GM21723 (cell line): ENCODE data around the gene KRTAP4-6.
"Not testable (repeated sequence)": the region's sequence is repeated elsewhere in the genome, so short reads cannot be mapped to it uniquely, and the experiment has no call there.

Experiments used
- ATAC-seq: cut with Tn5 transposase; IDR thresholded peaks from one replicate; pipeline ENCODE4 v1.9.1; 2021; ENCODE audit warnings: mild to moderate bottlenecking, moderate library complexity; ENCODE audit not compliant: unreplicated experiment

KRTAP4-6 gene

DNA sequence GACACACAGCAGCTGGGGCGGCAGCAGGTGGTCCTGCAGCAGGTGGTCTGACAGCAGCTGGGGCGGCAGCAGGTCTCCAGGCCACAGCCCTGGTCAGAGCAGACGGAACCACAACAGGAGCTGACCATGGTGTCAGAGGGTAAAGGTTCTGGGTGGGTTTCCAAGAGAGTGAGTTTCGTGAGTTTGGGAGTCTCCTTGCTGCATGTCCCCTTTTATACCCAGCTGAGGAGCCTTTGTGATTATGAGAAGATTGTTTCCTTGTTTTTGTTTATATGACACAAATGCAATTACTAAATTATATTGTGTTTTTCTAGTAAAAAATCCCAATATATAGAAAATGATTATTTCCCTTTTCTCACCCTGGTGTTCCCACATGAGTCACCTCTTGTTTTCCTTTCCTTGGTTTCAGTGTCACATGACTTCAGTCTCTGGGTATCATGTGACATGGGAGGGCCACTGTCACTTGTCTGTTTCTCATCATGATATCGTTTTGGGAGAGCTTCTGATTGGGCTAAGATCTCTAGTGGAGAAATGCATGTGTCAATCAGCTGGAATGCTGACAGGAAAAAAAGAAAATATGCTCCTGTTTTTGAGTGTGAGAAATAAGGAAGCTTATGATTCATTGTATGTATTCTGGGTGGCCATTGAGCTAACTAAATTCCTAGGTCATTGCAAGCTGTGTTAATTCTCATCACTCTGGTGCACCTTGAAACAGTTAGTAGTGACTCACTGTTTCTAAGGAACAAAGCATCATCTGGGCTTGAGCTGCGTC, at the start of gene KRTAP4-6:
KRTAP4-6 (minus strand) TSS at position 185 of the 772 bp plus-strand sequence; CDS start at position 128, 57 bp downstream.
- ATAC-seq: no peak

DNA sequence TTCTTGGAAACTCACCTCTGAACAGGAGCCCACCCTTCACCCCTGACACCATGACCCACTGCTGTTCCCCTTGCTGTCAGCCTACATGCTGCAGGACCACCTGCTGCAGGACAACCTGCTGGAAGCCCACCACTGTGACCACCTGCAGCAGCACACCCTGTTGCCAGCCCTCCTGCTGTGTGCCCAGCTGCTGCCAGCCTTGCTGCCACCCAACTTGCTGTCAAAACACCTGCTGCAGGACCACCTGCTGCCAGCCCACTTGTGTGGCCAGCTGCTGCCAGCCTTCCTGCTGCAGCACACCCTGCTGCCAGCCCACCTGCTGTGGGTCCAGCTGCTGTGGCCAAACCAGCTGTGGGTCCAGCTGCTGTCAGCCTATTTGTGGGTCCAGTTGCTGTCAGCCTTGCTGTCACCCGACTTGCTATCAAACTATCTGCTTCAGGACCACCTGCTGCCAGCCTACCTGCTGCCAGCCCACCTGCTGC, 49.5 kb upstream of the KRTAP4-6 start, which contains the start of gene KRTAP9-1:
KRTAP9-1 (plus strand) TSS at position 51 of the 482 bp plus-strand sequence; CDS start at position 51, 0 bp downstream.
- not testable (repeated sequence) for ATAC-seq

DNA sequence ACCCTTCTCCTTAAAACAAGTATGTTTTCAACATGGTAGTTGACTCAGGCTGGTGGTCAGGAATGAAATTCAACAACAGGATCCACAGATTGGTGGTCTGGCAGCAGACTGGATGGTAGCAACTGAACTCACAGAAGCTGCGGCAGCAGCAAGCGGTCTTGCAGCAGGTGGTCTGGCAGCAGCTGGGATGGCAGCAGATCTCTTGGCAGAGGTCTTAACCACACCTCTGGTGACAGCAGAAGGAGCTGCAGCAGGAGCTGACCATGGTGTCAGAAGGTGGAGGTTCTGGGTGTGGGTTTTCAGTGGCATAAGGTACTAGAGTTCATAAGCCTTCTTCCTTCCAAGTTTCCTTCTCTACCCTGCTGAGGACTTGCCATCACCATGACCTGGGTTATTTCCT, 46.5 kb upstream of the KRTAP4-6 start:
- ATAC-seq: no peak

DNA sequence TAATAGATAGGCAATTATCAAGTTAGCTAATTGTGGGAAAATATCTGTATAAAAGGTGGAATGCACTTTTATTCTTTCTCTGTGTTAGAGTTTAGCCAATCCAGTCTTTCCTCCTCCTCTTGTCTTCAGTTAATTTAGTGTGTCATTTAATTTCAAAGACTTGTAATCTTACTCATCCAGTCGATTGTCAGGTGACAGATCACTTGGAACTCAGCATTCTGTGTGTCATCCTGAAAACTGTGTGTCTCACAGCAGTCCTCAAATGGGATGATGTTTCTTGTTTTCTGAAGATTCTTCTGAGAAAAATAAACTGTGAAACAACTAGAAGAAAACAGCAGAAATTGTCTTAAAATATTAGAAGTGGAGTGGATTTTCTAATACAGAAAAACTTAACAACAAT, 44.7 kb upstream of the KRTAP4-6 start:
- no peak for ATAC-seq

DNA sequence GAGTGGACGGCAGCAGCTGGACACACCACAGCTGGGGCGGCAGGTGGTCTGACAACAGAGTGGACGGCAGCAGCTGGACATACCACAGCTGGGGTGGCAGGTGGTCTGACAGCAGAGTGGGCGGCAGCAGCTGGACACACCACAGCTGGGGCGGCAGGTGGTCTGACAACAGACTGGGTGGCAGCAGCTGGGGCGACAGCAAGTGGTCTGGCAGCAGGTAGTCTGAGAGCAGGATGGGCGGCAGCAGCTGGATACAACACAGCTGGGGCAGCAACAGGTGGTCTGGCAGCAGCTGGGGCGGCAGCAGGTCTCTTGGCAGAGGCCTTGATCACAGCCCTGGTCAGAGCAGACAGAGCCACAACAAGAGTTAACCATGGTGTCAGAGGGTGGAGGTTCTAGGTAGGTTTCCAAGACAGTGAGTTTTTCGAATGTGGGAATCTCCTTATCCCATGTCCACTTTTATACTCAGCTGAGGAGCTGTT, 44.2 kb upstream of the KRTAP4-6 start, which contains the start of gene KRTAP4-1:
KRTAP4-1 (minus strand) TSS at position 432 of the 482 bp plus-strand sequence; CDS start at position 375, 57 bp downstream.
- no peak for ATAC-seq

DNA sequence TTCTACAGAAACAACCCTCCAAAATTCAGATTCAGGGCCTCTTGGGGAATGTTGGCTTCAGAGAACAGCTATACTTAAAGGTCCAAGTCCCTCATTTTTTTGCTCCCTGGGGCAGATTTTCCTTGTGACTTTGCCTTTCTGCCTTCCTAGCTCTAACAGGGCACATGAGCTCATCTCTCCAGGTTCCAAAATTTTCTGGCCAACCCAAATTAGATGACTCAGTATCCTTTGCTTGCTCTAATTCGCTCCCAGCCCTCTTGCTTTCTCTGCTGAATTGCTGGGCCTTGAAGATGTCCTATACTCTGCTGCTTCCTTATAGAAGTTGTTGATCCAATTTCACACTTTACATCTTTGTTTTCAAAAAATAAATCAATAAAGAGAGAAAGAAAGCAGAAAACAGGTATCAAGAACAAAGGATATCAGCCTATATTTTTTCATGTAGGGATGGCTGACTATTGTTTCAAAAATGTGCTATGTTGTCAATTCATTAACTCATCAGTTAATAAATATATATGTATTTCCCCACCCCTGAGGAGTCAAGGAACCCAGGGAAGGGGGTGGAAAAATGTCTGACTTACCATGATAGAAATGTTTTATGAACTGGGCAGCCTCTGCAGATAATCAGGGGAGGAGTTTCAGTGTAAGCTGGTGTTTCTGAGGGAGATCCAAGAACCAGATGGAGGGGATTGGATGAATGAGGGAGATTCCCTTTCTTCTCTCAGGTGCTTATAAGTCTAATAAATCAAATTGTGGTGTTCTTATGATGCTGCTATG, 38.7 kb upstream of the KRTAP4-6 start:
- ATAC-seq: no peak

DNA sequence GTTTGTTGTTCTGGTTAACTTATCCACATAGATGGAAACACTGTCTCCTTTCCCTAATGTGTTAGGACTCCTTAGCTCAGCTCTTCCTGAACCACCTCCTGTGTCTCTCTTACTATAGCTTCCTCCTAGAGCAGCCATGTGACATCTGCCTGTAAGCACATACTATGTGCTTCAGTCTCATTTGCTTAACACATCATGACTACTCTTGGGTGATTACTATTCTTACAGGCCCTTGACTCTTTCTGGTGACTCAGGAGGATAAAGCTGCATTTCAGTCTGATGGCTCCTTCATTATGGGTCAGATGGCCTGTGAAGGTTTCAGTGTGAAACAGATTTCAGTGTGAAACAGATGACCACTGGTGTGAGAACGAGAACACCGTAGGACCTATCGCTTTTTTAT, 38.0 kb upstream of the KRTAP4-6 start:
- ATAC-seq: no peak

DNA sequence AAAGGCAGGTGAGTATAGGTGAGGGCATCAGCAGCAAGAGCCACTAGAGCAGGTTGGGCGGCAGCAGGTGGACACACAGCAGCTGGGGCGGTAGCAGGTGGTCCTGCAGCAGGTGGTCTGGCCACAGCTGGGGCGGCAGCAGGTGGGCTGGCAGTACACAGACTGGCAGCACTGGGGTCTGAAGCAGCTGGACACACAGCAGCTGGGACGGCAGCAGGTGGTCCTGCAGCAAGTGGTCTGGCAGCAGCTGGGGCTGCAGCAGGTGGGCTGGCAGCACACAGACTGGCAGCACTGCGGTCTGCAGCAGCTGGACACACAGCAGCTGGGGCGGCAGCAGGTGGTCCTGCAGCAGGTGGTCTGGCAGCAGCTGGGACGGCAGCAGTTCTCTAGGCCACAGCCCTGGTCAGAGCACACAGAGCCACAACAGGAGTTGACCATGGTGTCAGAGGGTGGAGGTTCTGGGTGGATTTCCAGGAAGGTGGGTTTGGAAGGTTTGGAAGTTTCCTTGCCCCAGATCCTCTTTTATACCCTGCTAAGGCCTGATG, 37.5 kb upstream of the KRTAP4-6 start, which contains the start of gene KRTAP4-2:
KRTAP4-2 (minus strand) TSS at position 495 of the 545 bp plus-strand sequence; CDS start at position 438, 57 bp downstream.
- ATAC-seq: no peak

DNA sequence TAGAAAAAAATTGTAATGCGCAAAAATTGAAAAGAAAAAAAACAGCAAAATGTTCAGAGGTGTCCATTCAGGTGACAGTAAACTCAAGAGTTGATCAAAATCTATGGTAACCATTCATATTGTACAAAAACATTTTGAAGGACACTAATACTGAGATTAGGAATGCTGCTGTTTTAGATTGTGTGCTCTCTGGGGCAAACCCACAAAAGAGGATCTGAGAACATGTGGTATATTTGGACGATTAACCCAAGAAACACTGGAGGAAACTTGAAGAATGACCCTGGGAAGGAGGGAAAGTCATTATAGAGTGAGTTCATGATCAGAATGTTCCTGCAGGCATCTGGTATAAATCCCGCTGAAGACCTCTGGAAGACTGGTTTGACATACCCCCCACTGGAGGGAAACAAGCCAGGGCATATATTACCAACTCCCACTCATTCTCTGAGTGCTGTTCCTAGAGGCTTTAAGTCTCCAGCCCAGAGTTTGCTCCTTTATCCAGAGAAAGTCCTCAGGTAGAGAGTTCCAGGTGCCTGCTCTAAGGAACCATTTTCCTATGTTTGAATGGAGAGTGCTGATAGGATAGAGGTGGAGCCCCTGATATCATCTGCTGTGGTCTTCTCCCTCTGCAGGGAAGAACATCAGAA, 36.5 kb upstream of the KRTAP4-6 start:
- no peak for ATAC-seq

DNA sequence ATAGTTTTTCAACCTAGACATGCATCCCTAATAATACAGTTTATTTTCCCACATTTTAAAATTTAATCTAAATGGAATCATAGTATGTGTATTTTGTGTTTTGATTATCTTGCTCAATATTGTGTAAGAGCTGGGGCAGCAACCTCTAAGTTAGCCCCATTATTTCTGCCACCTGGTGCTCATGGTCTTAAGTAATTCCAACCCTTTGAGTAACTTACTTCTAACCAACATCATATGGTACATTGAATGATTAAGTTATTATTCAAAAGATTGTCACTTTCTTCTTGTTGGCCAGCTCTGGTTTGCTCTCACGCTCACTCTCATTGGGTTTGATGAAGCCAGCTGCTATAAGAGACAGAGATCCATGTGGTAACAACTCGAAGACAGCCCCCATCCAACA, 31.5 kb upstream of the KRTAP4-6 start:
- ATAC-seq: no peak

DNA sequence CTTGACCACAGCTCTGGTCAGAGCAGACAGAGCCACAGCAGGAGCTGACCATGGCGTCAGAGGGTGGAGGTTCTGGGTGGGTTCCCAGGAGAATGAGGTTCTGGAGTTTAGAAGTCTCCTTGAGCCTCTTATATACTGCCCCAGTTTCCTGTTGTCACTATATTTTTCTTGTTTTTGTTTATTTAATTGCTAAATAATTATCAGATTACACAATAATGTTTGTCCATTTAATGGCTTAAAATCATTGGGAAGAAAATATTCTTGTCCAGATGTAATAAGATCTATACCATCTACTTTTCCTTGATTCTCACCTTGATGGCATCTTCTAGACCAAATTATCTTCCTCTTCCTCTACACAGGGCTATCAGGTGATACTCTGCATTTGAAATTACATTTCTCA, 27.8 kb upstream of the KRTAP4-6 start, which contains the start of gene KRTAP4-3:
KRTAP4-3 (minus strand) TSS at position 101 of the 400 bp plus-strand sequence; CDS start at position 52, 49 bp downstream.
- ATAC-seq: no peak

DNA sequence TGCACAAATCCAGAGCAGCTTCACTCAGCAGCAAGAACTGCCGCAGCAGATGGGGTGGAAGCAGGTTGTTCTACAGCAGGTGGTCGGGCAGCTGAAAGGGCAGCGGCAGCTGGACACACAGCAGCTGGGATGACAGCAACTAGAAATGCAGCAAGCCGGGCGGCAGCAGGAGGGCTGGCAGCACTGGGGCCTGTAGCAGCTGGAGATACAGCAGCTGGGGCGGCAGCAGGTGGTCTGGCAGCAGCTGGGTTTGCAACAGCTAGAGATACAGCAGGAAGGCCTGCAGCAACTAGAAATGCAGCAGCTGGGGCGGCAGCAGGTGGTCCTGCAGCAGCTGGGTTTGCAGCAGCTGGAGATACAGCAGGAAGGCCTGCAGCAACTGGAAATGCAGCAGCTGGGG, 27.2 kb upstream of the KRTAP4-6 start:
- no peak for ATAC-seq

DNA sequence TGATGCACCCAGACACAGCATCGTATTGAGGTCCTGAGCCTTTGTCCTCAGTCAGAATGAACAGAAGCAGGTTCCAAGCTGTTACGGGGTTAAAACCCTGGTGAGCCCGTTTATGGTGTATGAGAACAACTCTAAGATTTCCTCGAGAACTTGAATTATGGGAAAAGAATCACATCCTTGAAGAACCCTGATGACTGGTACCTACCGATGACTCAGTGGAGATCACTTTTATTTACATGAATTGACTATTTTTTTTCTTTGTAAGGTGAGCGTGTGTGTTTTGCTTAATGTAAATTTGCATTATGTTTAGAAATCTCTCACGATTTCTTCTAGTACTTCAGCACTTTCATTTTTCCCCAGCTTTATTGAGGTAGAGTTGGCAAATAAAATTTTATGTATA, 23.5 kb upstream of the KRTAP4-6 start:
- no peak for ATAC-seq

DNA sequence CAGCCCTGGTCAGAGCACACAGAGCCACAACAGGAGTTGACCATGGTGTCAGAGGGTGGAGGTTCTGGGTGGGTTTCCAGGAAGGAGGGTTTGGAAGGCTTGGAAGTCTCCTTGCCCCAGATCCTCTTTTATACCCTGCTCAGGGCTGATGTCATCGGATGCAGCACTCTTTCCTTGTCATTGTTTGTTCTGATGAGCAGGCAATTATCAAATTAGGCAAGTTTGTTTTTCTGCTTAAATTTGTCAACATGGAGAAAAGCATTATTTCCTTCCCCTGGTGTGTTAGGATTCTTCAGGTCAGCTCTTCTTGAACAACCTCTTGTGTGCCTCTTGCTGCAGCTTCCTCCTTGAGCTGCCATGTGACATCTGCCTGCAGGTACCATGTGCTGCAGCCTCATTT, 20.3 kb upstream of the KRTAP4-6 start, which contains the start of gene KRTAP4-4:
KRTAP4-4 (minus strand) TSS at position 101 of the 400 bp plus-strand sequence; CDS start at position 44, 57 bp downstream.
- ATAC-seq: no peak

DNA sequence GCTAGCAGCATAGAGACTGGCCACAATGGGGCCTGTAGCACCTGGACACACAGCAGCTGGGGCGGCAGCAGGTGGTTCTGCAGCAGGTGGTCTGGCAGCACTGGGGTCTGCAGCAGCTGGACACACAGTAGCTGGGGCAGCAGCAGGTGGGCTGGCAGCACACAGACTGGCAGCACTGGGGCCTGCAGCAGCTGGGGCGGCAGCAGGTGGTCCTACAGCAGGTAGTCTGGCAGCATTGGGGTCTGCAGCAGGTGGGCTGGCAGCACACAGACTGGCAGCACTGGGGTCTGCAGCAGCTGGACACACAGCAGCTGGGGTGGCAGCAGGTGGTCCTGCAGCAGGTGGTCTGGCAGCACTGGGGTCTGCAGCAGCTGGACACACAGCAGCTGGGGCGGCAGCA, 19.8 kb upstream of the KRTAP4-6 start:
- not testable (repeated sequence) for ATAC-seq

DNA sequence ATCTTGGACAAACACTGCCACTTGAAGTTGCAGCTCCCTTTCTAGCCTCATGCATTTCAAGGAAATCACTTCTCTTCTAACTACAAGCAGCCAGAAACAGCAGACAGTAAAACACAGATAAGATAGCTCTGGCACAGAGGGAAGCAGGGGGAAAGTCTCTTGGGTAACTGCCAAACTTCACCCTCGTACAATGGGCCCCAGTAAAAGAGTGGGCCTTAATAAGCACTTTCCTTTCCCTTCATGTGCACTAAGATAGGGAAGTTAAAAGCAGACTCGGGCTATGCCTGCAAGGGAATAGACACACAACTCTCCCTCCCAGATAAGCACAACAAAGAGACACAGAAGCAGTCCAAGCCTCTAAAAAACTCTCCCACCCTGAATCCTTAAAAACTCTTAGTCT, 13.5 kb upstream of the KRTAP4-6 start:
- ATAC-seq: no peak

DNA sequence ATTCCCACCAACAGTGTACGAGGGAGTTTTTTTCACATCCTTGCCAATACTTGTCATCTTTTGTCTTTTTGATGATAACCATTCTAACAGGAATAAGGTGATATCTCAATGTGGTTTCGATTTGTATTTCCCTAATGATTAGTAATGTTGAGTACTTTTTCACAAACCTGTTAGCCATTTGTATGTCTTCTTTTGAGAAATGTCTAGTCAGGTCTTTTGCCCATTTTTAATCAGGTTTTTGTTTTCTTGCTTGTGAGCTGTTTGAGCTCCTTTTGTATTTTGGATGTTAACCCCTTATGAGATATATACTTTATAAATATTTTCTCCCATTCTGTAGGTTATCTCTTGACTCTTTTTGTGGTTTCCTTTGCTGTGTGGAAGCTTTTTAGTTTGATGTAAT, 11.2 kb upstream of the KRTAP4-6 start:
- ATAC-seq: no peak

DNA sequence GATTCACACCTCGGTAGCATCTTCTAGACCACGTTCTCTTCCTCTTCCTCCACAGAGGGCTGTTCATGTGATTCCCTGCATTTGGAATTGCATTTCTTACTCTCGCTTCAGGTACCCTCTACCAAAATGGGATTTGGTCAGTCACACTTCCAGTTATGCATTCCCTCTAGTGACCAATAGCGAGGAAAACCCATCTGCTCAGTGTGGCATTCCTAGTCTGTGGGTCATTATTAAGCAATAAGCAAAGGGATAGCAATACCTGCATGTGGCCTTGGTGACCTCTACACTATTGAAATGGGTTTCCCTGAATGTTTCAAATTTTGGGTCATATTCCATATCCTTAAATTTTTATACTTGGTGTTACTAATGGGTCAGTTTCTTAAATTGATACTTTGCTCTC, 9.7 kb upstream of the KRTAP4-6 start:
- no peak for ATAC-seq

DNA sequence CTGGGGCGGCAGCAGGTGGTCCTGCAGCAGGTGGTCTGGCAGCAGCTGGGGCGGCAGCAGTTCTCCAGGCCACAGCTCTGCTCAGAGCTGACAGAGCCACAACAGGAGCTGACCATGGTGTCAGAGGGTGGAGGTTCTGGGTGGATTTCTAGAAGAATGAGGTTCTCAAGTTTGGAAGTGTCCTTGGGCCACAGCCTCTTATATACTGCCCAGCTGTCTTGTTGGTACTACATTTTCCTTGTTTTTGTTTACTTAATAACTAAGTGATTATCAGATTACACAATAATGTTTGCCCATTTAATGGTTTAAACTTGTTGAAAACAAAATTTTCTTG, 9.3 kb upstream of the KRTAP4-6 start, which contains the start of gene KRTAP4-5:
KRTAP4-5 (minus strand) TSS at position 174 of the 334 bp plus-strand sequence; CDS start at position 116, 58 bp downstream.
- no peak for ATAC-seq

DNA sequence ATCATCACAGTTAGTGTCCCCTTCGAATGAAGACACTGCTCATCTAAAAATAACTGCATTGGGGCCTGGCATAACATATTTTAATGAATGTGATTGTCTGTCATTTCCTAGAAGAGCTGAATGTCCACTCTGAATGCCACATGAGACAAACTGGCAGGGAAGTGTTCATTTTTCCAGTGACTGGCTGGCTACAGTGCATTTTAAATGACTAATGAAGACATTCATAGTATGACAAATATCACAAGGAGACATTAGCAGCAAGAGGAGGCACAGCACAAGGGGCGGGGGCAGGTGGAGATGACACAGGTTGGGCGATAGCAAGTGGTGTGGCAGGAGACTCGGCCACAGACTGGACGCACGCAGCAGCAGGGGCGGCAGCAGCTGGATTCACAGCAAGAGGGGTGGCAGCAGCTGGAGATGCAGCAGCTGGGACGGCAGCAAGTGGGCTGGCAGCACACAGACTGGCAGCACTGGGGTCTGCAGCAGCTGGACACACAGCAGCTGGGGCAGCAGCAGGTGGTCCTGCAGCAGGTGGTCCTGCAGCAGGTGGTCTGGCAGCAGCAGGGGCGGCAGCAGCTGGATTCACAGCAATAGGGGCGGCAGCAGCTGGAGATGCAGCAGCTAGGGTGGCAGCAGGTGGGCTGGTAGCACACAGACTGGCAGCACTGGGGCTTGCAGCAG, 8.8 kb upstream of the KRTAP4-6 start:
- ATAC-seq: not testable (repeated sequence)
